AG09319 (cell line): Measurements from ENCODE around the gene TEX29.

Experiments used
- DNase-seq: peaks from one replicate; pipeline ENCODE4 v3.0.0-alpha.2; 2010; ENCODE audit warnings: low read depth; ENCODE audit errors: extremely low read depth
- TF ChIP-seq, protein P1 (sequence below): IDR thresholded peaks from 2 replicates; pipeline ENCODE4 v1.5.1; 2011; ENCODE audit warnings: low read depth, mild to moderate bottlenecking, inconsistent platforms, low read length, moderate library complexity

TEX29 gene

DNA sequence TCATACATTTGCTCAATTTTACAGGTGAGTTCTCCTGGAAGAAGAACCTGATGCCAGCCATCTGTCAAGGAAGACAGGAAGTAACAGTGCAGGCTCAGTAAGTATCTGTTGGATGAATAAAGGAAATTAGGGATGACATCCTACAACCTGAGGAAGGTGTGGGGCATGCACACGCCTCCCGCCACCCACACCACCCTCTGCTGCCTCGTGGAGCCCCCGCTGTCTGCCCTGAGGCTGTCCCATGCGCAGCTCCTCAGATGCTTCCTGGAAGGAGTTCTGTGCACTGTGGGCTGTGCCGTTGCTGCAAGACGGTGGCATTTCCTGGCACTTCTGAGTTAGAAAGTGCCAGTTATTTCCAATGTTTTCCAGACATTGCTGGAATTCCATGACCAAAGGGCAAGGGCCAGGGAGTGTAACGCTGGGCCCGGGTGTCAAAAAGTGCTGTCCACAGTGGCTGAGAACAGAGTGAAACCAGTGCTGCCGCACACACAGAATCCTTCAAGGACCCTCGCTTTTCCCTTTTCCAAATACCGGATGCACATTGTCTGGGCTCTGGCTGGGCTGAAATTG lies 4.2 kb upstream of the TEX29 start:
- TF ChIP-seq, protein P1, sequence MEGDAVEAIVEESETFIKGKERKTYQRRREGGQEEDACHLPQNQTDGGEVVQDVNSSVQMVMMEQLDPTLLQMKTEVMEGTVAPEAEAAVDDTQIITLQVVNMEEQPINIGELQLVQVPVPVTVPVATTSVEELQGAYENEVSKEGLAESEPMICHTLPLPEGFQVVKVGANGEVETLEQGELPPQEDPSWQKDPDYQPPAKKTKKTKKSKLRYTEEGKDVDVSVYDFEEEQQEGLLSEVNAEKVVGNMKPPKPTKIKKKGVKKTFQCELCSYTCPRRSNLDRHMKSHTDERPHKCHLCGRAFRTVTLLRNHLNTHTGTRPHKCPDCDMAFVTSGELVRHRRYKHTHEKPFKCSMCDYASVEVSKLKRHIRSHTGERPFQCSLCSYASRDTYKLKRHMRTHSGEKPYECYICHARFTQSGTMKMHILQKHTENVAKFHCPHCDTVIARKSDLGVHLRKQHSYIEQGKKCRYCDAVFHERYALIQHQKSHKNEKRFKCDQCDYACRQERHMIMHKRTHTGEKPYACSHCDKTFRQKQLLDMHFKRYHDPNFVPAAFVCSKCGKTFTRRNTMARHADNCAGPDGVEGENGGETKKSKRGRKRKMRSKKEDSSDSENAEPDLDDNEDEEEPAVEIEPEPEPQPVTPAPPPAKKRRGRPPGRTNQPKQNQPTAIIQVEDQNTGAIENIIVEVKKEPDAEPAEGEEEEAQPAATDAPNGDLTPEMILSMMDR = no peak
- DNase-seq = no peak

DNA sequence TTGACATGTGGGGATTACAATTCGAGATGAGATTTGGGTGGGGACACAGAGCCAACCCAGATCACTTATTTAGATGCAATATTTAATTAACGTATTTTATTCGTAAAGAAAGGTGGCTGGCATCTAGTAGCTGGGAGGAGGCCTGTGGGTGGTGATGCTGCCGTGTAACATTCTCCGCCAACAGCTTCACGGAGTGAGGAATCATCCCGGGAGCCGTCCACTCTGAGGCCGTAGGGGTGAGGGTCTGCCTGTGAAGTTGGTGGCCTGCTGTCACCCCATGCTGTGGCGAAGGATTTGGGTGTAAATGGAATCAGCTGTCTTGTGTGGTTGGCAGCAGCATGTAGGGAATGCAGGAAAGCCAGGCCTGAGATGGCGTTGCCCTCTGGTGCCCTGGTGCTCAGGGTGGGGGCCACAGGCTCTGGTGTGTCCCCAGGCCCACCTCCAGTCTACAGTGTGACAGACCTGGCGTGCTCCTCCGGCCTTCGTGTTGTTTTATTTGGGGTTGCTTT lies 3.3 kb upstream of the TEX29 start:
- DNase-seq = no peak
- TF ChIP-seq, protein P1 = no peak

- TF ChIP-seq, protein P1 = no peak
- DNase-seq = no peak
Observed at GRCh38 chr13:111317571-111318345, 2.7 kb upstream of the TEX29 start.

- no peak for DNase-seq
- TF ChIP-seq, protein P1 = no peak
Observed at GRCh38 chr13:111318386-111318785, 2.1 kb upstream of the TEX29 start.

DNA sequence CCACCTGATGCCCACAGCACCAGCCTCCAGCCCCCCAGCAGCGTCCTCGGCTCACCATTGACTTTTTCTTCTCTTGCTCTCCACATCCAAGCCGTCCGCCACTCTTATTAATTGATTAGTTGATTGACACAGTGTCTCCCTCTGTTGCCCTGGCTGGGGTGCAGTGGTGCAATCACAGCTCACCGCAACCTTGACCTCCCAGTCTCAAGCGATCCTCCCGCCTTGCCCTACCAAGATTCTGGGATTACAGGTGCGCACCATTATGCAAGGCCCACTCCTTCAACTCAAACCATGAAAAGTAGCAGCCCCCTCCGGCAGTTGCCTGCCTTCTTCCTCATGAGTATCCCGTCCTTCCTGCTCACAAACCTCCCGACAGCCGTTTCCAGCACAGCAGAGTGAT lies 921 bp upstream of the TEX29 start:
- DNase-seq = no peak
- TF ChIP-seq, protein P1 = no peak

DNA sequence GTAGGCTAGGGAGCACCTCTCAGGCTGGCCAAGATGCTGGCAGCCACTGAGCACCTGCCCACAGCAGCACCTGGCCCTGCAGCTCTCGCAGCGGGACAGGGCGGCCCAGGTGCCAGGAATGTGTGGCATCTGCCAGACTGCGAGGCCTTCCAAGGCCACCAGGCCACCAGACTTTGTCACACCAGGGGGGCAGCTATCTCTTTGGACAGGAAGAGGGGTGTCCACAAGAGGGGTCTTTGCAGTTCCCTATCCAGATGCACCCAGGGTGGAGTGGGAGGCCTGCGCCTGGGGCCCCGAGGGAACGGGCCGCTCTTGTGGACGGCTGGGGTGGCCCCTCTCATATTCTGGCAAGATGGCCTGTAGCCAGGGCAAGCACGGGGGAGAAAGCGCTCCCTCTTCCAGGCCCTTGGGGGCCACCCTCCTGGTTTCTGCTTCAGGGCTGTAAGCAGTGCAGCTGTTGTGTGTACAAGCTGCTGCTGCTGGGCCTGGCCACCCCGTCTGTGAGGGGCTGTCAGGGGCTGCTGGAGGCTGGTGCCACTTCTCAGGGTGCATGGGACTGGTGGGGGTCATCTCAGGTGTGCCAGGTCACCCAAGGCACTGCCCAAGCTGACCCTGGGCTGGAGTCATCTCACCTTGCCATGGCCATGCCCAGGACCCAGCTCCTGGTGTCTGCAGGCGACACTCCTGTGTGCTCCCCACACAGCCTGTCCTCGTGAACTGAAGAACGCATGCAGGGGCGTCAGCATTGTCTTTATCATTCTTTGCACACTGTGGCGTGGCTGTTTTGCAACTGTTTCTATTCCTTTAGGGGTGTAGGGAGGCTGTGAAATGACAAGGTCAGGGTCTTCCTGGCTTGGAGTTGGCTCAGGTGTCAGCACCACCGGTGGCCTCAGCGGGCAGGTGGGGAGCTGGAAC lies 1.8 kb downstream of the TEX29 start:
- TF ChIP-seq, protein P1 = no peak
- DNase-seq = no peak
